Stimulated activated CD4-positive, alpha-beta T cell treated with anti-CD3 and anti-CD28 coated beads, TNF-alpha, amount 100 ng/mL, for 24 hours (primary cell): ENCODE data around the gene LSM10.

ENCODE experiments used
- DNase-seq, 3 experiments: peaks; one replicate each; pipeline ENCODE4 v3.0.0-alpha.2; 2020; ENCODE audit warnings: low read depth in 3 of 3

The LSM10 gene

GRCh38 chr1:36383240-36383639 is 14.5 kb downstream of the LSM10 start:
- DNase-seq, result no peak

- DNase-seq, result no peak
These were observed 15.0 kb downstream of the LSM10 start for GRCh38 chr1:36382669-36383068.

DNA sequence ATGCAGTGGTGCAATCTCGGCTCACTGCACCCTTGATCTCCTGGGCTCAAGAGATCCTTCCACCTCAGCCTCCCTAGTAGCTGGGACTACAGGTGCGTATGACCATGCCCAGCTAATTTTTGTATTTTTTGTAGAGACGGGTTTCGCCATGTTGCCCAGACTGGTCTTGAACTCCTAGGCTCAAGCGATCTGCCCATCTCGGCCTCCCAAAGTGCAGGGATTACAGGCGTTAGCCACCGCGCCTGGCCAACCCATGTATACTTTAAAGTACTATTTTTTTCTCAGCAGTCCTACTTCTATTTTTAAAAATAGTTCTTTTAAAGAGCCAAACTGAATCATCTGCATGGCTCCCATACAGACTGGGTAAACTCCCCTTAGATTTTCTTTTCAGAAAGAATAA is 15.5 kb downstream of the LSM10 start:
- DNase-seq, result no peak

DNA sequence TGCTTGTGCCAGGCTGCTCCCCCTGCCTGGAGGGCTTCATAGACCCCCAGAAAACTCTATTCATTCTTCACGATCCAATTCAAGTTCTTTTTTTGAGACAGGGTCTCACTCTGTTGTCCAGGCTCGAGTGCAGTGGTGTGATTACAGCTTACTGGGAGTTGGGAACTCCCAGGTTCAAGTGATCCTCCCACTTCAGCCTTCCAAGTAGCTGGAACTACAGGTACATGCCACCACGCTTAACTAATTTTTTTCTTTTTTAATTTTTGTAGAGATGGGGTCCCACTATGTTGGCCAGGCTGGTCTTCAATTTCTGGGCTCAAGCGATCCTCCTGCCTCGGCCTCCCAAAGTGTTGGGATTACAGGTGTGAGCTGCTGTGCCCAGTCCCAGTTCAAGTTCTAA is 16.3 kb downstream of the LSM10 start:
- no peak for DNase-seq

DNA sequence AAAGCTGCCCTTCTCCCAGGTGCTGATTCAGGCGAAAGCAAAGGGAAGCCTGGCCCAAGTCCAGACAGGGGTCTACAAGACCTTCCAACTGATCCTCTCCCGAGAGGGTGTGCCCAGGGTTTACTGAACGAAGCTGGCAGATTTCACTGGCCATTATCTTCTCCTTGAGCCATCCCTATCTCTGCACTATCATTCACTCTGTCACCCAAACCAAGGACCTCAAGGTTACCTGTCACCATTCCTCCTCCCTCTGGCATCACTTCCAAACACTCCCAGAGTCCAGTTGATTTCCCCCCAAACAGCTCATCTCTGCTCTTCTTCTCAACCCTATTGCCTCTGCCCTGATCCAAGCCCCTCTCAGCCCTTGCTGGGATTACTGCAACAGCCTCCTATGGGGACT is 16.9 kb downstream of the LSM10 start:
- DNase-seq, result no peak

DNA sequence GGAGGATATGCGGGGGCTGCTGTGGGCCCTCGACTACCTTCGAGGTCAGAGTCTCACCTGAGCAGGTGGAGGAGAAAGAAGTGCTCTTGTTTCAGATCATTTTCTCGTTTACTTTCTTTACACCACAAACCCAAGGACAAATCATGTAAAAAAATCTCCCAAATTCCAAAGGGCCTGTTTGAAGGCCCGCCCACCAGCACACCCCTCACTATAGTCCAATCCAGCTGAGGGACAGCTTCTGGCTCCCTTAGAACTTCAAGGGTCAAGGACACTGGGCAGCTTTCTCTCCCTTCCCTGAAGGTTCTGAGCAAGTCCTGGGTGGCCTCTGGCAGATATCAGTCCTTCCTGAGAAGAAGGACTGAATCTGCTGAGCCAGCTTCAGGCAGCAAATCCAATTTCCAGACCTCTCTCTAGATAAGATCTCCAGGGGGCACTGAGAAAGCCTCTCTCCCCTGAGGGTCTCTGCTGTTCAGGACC is 17.5 kb downstream of the LSM10 start:
- DNase-seq, result no peak

DNA sequence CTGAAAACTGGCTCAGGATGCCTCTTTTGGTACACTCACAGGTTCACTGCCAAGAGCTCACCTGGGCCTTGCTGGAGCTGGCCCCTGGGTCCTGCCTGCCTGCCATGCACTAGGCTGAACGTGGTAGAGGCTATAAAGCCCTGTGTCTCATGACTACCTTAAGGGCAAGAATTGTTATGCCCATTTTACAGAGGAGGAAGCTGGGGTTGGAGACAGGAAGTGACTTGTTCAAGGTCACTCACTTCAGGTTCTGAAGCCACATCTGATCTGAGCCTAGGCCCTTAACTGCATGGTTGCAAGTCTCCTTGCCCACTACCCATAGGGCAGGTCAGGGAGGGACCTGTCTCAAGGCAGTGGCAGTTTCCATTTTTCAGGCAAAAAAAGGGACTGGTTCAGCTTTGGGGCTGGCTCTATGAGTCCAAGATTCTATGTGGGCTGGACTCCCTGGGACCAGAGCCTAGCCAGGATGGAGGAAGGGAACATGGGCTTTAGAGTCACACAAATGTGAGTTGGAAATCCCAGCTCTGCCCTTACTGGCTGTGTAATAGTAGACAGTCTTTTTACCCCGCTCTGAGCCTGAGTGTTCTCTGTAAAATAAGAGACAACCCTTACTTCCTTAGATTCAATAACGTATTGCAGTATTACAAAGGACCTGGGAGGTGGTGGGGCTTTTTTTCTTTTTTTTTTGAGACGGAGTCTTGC is 19.8 kb downstream of the LSM10 start:
- DNase-seq, result no peak

DNA sequence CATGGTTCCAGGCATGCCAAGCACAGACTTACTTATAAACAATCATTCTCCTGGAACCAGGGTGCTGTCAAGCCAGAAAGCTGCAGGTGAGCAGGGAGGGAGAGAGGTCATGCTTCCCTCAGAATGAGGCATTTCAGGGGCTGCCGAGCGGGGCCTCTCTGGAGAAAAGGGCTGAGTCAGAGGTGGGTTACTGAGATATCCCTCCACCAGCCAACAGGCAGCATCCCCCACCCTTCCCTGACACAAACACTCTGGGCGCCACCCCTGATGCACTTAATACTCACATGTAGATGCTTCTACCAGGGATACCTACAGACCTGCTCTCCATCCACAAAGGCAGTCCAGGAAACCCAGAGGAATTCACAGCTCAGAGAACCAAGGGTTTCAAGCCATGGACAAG is 25.1 kb downstream of the LSM10 start:
- no peak for DNase-seq

DNA sequence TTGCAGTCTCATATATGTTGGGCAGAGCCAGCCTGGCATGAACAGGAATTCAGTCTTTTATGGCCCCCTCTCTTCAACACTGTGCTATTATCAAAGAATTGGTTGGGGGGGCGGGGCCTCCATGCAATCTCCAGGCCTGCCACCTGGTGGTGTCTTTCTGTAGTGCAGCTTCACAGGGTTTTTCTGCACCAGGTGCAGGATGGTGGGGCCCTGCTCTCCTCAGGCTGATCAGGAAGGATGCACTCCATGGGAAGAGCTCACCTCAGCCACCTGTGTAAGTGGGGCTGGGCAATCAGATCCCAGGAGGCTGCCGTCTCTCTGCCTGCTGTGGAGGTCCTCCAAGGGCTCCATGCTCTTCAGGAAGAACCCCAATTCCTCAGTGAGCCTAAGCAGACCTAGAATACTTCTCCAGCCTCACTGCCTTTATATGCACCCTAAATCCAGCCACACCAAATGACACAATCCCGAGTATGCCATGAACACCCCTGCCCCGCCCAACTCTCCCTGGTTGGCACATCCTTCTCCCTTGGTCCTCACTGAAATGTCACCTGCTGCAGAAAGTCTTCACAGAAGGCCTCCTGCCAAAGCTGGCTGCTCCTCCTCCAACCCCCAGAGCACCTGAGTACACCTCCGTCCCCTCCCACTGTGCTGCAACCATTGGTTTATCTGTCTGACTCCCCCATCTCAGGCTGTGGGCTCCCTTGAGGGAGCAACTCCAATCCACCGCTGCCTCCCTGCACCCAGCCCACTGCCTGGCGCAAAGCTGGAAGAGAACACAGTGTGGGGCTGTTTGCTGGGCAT is 28.4 kb downstream of the LSM10 start:
- DNase-seq, result peak; percentile 67 to 82 (median 69)

DNA sequence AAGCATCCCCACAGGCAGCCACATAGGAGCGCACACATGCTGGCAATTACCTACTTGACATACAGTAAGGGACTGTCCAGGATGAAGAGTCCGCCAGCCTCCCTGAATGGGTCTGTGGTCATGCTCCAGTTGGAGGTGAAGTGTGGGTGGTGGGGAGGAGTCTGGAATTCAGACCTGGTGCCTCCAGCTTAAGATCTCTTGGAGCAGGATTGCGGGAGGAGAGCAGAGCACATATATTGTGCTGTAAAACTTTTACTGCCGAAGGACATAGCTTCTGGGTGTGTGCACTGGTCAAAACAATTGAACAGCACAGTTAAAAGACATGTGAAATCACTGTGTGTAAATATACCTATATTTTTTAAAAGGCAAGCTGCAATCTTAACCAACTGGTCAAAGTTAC is 29.9 kb downstream of the LSM10 start:
- DNase-seq, result no peak

DNA sequence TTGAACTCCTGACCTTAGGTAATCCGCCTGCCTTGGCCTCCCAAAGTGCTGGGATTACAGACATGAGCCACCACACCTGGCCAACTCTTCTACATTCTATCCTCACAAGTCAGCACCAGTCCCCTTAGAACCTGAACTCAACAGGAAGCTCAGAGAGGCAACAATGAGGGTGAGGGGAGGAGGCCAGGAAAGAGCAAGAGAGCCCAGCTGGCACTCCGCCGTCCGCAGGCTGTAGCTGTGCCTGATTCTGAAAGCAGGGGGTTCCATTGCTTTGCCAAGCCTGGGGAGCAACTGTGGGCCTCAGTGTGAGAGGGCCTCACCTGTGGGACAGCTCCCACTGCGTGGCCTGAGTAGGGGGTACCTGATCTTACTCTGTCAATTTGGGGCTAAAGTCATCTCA is 30.6 kb downstream of the LSM10 start:
- no peak for DNase-seq

GRCh38 chr1:36366091-36366661 is 31.5 kb downstream of the LSM10 start:
- DNase-seq, result peak in 1 of 3 experiments; percentile 34

DNA sequence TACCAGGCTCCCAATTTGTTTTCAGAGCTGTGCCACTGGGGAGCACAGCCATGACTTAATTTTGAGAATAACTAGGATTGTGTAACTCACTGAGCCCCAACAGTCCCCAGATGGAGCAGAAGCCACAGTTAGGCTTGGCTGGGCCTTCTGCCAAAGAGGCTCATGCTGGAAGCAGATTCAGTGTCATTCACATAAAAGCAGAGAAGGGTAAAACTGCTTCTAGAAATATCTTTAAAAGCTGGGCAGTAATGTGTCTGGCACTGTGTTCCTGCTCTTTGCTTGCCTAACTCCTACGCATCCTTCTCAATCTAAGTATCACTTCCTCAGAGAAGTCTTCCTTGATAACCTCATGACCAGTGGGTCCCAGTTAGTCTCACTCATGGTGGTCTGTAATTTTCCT is 32.3 kb downstream of the LSM10 start:
- no peak for DNase-seq

GRCh38 chr1:36359911-36360550 is 37.7 kb downstream of the LSM10 start:
- DNase-seq, result no peak

GRCh38 chr1:36359383-36359782 is 38.3 kb downstream of the LSM10 start:
- no peak for DNase-seq

GRCh38 chr1:36358514-36359084 is 39.1 kb downstream of the LSM10 start:
- no peak for DNase-seq

GRCh38 chr1:36355811-36356210 is 41.9 kb downstream of the LSM10 start:
- no peak for DNase-seq

DNA sequence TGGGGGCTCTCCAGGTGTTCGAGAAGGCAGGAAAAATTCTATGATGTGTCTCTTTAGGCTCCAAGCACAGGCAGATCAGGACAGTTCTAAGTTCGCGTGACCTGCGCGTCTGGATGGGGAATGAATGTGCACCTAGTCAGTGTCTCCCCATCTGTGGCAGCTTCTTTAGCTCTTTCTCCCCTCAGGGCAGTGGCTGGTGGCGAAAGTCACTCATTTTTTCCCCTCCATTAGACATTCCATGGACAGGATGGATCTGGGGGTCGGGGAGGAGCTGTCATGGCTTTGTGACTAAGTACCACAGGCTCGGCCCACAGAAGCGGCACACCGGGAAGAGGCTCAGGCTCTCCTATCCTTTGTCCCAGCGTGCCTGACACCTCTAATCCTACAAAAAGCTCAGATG is 43.2 kb downstream of the LSM10 start:
- no peak for DNase-seq

- no peak for DNase-seq
These were observed 44.5 kb downstream of the LSM10 start for GRCh38 chr1:36352910-36353878.

DNA sequence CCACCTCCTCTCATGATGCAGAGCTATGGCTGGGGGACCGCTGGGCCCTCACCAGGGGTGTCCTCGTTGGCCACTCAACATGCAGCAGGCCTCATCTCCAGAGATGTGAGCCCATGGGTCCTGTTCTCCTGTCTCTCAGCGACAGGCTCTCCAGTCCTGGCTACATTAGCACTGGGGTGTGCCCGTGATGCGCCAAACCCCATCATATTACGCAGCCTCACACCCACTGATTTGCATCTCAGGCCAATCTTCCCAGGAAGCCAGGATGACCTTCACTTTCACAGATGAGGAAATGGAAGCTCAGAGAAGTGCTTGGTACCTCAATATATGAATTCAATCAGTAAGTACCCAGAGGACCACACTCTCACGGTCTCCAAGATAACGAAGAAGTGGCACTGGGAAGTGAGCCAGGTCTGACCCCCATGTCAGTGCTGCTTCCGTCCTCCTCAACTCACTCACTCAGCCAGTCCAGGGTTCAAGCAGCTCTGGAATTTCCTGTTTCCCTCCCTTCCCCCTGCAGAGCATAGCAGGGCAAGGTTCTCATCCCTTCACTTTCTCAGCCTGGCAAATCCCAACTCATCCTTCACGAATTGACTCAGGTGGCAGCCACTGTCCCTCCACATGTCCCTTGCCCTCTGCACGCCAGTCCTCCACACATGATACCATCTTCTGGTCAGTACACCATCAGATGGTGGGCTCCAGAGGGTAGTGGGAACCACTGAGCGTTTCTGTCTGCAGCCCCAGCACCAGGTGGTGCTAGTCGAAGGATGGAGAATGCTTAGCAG is 45.4 kb downstream of the LSM10 start:
- DNase-seq, result no peak
